Fibroblast of lung (primary cell): ENCODE results near the gene BAIAP2.

Source experiments
- CTCF ChIP-seq, 2 donors: IDR thresholded peaks in 1 of 2; conservative IDR thresholded peaks in 1 of 2; 1 replicate in 1 of 2; 2 replicates in 1 of 2; pipeline ENCODE4 v1.5.1; 2011 to 2012; ENCODE audit warnings: low read length in 2 of 2, control low read depth in 1 of 2, inconsistent platforms in 1 of 2, low read depth in 1 of 2, mild to moderate bottlenecking in 1 of 2
- EZH2 ChIP-seq: IDR thresholded peaks from 2 replicates; pipeline ENCODE4 v1.5.1; 2012; ENCODE audit warnings: low read length, control low read depth, mild to moderate bottlenecking; ENCODE audit errors: missing control alignments

GRCh38 chr17:81037798-81038733 is 3.1 kb downstream of the BAIAP2 start:
- no peak for TF ChIP-seq CTCF (conservative IDR thresholded peaks at IDR 0.05 in 1 of 2, IDR thresholded peaks at IDR 0.05 in 1 of 2; ENCODE audit: low read depth in 1 of 2, low read length in 2 of 2)
- TF ChIP-seq EZH2 = no peak
